ENCODE results near the gene CD82.

Gene CD82

DNA sequence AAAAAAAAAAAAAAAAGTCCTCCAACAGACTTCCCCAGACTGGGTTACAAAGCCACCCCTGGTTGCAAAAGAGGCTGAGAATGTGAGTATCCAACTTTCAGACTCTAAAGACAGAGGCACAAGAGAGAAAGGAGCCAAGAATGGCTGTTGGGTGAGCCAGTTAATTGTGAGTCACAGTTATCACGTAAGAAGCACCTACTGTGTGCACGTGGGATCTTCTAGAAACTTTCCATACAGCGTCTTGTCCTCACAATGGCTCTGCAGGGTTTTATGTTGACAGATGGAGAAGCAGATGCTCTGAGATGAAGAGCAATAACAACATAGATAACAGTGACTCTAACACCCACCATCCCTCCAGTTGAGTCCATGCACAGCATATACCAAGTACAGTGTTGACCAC is 41.0 kb downstream of the CD82 start:
- CTCF ChIA-PET, result interaction anchor here (1.2 to 20.2 kb wide), 3 partner anchors 10 to 46 kb away, joined by 3 to 186 read pairs (median 36); partner anchors contain the start of gene CD82
- POLR2A ChIA-PET, result no interaction called here
- DNase-seq (ENCODE audit: extremely low spot score), result no peak
- TF ChIP-seq, protein P1, sequence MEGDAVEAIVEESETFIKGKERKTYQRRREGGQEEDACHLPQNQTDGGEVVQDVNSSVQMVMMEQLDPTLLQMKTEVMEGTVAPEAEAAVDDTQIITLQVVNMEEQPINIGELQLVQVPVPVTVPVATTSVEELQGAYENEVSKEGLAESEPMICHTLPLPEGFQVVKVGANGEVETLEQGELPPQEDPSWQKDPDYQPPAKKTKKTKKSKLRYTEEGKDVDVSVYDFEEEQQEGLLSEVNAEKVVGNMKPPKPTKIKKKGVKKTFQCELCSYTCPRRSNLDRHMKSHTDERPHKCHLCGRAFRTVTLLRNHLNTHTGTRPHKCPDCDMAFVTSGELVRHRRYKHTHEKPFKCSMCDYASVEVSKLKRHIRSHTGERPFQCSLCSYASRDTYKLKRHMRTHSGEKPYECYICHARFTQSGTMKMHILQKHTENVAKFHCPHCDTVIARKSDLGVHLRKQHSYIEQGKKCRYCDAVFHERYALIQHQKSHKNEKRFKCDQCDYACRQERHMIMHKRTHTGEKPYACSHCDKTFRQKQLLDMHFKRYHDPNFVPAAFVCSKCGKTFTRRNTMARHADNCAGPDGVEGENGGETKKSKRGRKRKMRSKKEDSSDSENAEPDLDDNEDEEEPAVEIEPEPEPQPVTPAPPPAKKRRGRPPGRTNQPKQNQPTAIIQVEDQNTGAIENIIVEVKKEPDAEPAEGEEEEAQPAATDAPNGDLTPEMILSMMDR (IDR thresholded peaks at IDR 0.05; ENCODE audit: control extremely low read depth, extremely low read depth, low read depth, missing control alignments), result no peak

DNA sequence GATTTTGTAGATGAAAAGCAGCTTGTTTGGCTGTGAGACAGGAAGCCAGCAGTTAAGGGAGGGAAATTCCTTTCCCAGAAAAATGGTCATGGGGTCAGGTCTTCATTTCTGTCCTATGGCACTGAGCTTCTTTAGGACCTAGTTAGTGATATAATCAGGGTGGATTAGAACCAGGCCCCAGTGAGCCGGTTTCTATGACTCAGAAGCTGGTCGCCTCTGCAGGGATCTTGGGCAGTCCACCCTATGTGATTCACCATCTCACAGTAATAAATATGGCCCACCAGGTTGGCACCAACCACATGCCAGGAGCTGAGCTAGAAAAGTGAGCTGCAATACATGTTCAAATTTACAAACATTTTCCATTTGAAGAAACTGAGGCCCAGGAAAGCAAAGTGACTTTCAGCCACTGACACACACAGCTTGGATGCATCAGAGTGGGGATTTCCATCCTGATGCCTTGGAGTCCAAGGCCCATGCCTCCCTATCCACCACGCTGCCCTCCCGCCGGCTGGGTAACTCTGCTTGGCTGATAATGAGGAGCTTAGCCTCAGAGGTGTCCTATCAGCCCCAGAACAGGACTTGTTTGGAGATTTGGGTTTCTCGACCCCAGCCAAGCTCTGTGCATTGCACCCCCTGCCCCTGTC is 42.0 kb downstream of the CD82 start:
- TF ChIP-seq, protein P1 (IDR thresholded peaks at IDR 0.05; ENCODE audit: control extremely low read depth, extremely low read depth, low read depth, missing control alignments), result no peak
- ChIA-PET CTCF (interaction anchor here (0.7 to 20.2 kb wide), 8 partner anchors 9 to 319 kb away, joined by 3 to 186 read pairs (median 3); partner anchors contain the start of gene CD82), POLR2A (interaction anchor here (0.6 kb wide), 1 partner anchor 42 kb away, joined by 3 read pairs; the partner anchor contains the start of gene CD82)
- no peak for DNase-seq (ENCODE audit: extremely low spot score)

DNA sequence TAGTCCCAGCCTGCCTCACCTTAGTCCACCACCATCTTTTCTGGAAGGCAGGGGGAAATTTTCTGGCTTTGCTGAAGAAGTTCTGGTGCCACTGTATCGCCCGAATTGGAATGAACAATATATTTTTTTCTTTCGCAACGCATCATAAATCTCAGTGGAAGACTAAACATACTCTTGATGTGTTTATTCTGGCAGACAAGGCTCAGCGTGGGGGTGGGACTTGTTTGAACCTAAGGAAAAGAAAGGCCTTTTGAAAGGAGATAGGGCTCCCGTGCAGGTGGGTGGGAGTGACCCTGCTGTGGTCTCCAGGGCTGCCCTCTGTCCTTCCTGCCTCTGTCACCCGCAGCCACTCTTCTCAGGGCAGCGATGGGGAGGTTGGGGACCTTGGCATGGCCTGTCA is 42.5 kb downstream of the CD82 start:
- DNase-seq (ENCODE audit: extremely low spot score), result no peak
- TF ChIP-seq, protein P1 (IDR thresholded peaks at IDR 0.05; ENCODE audit: control extremely low read depth, extremely low read depth, low read depth, missing control alignments), result no peak
- POLR2A ChIA-PET, result no interaction called here
- CTCF ChIA-PET, result interaction anchor here (1.0 to 20.2 kb wide), 6 partner anchors 8 to 319 kb away, joined by 3 to 186 read pairs (median 3); partner anchors contain the start of gene CD82

DNA sequence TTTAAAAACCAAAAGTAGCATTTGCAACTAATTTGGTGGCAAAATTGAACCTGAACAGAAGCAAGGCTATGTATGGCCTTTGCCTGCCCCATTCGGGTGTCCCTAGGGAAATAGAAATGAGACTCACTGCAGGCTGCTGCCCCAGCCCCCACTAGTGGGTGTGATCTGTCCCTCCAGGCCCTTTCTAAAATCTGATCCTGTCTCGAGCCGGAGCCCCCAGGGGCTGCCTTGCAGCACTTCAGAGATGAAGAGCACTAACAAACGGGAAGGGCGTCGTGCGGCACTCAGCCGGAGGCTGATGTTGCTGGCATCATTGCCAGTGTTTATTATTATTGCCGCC is 43.2 kb downstream of the CD82 start:
- POLR2A ChIA-PET, result no interaction called here
- no peak for DNase-seq (ENCODE audit: extremely low spot score)
- CTCF ChIA-PET, result interaction anchor here (0.9 to 19.4 kb wide), 4 partner anchors 8 to 49 kb away, joined by 3 to 421 read pairs (median 22); partner anchors contain the start of gene CD82
- TF ChIP-seq, protein P1 (IDR thresholded peaks at IDR 0.05; ENCODE audit: control extremely low read depth, extremely low read depth, low read depth, missing control alignments), result no peak

DNA sequence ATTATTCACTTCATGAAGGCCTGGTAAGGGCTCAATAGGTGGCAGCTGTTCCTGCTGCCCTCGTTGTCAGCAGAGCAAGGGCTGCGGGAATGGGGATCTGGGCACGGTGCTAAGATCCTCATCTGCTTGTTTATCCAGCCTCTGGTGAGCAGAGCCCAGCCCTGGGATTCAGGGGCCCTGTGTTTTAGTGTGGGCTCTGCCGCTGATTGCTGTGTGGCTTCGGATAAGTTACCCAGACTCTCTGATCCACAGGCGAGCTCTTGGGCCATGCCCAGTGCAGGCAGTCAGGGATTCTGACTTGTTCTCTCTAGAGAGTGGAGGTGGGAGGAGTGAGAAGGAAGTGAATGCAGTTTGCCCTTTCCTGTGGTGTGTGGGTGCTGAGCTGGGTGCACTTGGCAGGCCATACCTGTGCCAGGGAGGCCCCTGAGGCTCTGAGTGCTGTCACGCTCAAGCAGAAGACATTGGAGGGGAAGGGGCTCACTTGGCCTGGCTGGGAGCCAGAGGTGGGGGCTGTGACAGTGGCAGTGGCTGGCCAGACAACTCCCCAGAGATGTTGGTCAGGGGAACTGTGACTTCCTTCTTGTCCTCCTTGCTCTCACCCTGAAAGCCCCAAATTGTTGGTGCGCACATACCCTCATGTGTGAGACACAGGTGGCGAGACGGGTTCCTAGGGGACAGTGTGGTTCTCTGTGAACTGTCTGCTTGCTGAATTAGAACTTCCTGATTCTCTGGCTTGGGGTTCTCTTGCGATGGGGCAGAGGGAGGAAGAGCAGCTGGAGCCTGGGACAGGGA is 43.7 kb downstream of the CD82 start:
- peak; percentile 68 for DNase-seq (ENCODE audit: extremely low spot score)
- TF ChIP-seq, protein P1 (IDR thresholded peaks at IDR 0.05; ENCODE audit: control extremely low read depth, extremely low read depth, low read depth, missing control alignments), result no peak
- ChIA-PET CTCF (interaction anchor here (0.9 to 19.4 kb wide), 4 partner anchors 9 to 50 kb away, joined by 3 to 421 read pairs (median 22); partner anchors contain the start of gene CD82), POLR2A (no interaction called here)

DNA sequence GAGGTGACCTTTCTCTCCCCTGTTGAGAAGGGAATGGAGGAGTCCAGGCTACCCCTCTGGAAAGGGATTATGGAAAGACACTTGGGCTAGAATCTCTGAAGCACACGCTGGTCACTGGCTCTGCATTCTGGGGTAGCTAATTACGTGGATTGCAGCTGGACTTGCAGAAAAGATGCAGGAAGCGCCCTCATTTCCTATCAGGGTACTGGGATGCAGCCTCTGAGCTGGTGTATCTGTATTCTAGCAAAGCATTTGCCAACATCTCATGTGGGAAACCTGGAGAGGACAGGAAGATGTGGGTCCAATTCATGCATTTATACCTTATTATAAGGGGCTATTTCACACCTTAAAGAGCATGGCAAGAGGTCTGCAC is 44.3 kb downstream of the CD82 start:
- no peak for DNase-seq (ENCODE audit: extremely low spot score)
- TF ChIP-seq, protein P1 (IDR thresholded peaks at IDR 0.05; ENCODE audit: control extremely low read depth, extremely low read depth, low read depth, missing control alignments), result no peak
- CTCF ChIA-PET, result interaction anchor here (1.3 to 19.4 kb wide), 5 partner anchors 9 to 50 kb away, joined by 3 to 421 read pairs (median 6); partner anchors contain the start of gene CD82
- POLR2A ChIA-PET, result no interaction called here

All from GM10248 (cell line).